ENCODE measurements around the gene MUC2.

DNA sequence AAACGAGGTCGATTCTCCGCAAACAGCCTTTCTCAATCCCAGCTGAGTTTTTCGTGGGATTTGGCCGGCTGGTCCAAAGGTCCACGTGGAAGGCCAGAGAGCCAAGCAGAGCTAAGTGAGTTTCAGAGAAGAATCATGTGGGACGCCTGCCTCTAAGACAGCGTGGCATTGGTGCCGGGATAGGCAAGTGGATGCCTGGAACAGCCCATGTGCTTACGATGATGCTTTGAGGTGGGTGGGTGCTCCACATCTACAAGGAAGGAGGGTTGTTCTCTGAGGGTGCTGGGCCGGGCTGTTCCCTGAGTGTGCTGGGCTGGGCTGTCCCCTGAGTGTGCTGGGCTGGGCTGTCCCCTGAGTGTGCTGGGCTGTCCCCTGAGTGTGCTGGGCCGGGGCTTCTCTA, 41.4 kb downstream of the MUC2 start:
- TF ChIP-seq, protein P1, sequence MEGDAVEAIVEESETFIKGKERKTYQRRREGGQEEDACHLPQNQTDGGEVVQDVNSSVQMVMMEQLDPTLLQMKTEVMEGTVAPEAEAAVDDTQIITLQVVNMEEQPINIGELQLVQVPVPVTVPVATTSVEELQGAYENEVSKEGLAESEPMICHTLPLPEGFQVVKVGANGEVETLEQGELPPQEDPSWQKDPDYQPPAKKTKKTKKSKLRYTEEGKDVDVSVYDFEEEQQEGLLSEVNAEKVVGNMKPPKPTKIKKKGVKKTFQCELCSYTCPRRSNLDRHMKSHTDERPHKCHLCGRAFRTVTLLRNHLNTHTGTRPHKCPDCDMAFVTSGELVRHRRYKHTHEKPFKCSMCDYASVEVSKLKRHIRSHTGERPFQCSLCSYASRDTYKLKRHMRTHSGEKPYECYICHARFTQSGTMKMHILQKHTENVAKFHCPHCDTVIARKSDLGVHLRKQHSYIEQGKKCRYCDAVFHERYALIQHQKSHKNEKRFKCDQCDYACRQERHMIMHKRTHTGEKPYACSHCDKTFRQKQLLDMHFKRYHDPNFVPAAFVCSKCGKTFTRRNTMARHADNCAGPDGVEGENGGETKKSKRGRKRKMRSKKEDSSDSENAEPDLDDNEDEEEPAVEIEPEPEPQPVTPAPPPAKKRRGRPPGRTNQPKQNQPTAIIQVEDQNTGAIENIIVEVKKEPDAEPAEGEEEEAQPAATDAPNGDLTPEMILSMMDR (conservative IDR thresholded peaks at IDR 0.05; ENCODE audit: low read depth, low read length): no peak
- TF ChIP-seq EZH2 (IDR thresholded peaks at IDR 0.05; ENCODE audit: borderline replicate concordance, low read depth, low read length, poor library complexity, severe bottlenecking): no peak
